ENCODE data around the gene CCT8L2.

DNA sequence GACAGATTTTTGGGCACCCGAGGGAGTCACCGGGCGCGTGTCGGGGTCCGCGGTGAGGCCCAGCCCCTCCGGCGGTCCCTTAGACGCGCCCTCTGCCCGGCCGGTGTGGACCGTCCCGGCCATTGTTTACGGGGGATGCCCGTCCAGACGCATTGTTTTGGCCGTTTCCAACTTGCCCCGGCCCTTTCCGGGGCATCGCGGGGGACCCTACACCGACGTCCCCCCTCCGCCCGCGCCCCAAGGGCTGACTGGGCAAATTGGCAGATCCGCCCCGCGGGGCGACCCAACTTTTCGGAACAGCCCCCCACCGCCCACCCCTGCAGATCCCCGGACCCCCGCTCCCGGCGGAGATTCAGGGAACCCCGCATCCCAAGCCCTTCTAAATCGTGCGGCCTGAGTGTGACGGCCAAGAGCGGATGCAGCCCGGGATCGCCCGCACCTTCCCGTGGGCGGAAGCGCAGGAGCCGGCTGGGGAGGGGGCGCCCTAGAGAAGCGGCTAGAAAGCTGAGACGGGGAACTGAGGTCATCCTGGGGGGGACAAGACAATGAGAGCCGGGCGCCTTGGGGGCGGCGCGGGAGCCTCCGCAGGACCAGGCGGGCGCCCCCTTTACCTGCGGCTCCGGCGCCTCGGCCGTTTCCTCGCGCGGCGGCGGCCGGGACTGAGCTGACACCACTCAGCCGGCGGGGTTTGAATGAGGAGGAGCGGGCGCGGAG is 17.1 kb upstream of the CCT8L2 start:
- no peak for TF ChIP-seq CTCF (IDR thresholded peaks at IDR 0.05; ENCODE audit: control extremely low read depth in 1 of 3, insufficient read depth in 1 of 3, low read depth in 1 of 3, low read length in 3 of 3)
- no peak for TF ChIP-seq EZH2 (IDR thresholded peaks at IDR 0.05; ENCODE audit: low read depth, low read length, severe bottlenecking)
- no peak for TF ChIP-seq MAX (IDR thresholded peaks at IDR 0.05)
- no peak for TF ChIP-seq USF2 (IDR thresholded peaks at IDR 0.05; ENCODE audit: low read length)

Data from H1 (cell line).